ENCODE measurements around the gene GARIN5A. TPM values are rescaled to one million over a fixed set of nuclear protein-coding genes. Genes with fewer than 3 reads are reported as not detected.

GARIN5A gene
- total and polyA plus RNA-seq, 2 of the 8 experiments (the other 6 are each of a cell fraction or from before 2014, with no cell fraction given) = 9.1 to 18.5 TPM

DNA sequence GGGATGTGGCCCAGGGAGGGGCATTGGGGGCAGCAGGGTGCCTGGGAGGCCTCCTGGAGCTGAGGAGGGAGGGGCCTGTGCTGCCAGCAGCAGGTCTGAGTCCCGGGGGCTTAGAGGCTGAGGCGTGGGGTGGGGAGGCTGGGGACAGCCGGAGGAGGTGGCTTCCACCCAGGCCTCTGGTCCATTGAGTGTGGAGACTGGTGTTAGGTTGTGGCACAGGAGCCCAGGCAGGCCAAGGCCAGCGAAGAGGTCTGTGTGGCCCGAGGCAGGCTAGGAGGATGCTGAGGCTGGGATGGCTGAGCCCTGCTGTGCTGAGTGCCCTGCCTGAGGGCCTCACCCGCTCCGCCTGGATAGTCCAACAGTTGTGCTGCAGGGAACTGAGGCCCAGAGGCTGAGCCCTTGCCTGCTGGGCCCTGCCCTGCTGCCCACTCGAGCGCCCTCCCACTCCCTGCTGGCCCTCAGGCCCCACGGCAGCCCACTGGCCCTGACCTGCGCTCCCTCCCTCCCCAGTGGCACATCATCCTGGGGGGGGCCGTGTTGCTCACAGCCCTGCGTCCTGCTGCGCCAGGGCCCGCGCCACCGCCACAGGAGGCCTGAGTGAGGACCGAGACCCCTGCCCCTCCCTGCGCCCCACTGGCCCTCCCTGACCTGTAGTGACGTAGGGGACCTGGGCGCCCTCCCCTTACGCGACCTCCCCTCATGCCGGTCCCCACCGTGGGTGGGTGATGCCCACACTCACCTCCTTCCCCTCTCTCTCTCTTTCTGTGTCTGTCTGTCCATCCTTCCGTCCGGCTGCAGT is 4.9 kb upstream of the GARIN5A start (continued):
- TF ChIP-seq BCL11A (IDR thresholded peaks at IDR 0.05; ENCODE audit: low read depth in 2 of 2, low read length in 2 of 2) = no peak
- TF ChIP-seq CBX5 (IDR thresholded peaks at IDR 0.05; ENCODE audit: low read depth, low read length) = no peak
